Right ventricle myocardium inferior (tissue), 1 donor: Measurements from ENCODE around the gene PCDHGA5. TPM values are rescaled to one million over a fixed set of nuclear protein-coding genes. Genes with fewer than 3 reads are reported as not detected.
"Not testable (repeated sequence)": the region's sequence is repeated elsewhere in the genome, so short reads cannot be mapped to it uniquely, and the experiment has no call there.

Source experiments
- ATAC-seq: fragments of 200-7000 bp; cut with Tn5 transposase; one replicate; pipeline ENCODE4 v1.9.1; 2020; ENCODE audit warnings: mild to moderate bottlenecking, moderate library complexity
- DNase-seq: peaks from one replicate; pipeline ENCODE4 v3.0.0; 2021; ENCODE audit errors: missing footprints
- intact Hi-C: fragments of 100-400 bp; cut with DNase I; formaldehyde crosslinking; loops from one replicate; pipeline ENCODE4 v1.11.0; 2022
- total RNA-seq: library from RNA; stranded (reverse); fragmentation: NEBNext Ultra II Directional; extraction: Animal tissue kit (Norgen Biotek cat#: 25700); gene quantifications from one replicate; pipeline ENCODE4 v1.2.1, GENCODE V29; 2021
- donor health status: DM: no; HTN: yes; CAD: no; lungs with severe emphysema.

The PCDHGA5 gene
- total RNA-seq, 1 donor from 2014 or later: 5.7 TPM

DNA sequence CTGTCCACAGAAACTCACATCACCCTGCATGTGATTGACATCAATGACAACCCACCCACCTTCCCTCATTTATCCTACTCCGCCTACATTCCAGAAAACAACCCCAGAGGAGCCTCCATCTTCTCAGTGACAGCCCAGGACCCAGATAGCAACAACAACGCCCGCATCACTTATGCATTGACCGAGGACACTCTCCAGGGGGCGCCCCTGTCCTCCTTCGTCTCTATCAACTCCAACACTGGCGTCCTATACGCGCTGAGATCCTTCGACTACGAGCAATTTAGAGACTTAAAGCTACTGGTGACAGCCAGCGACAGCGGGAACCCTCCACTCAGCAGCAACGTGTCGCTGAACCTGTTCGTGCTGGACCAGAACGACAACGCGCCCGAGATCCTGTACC, 18.6 kb upstream of the PCDHGA5 start:
- ATAC-seq (no peak), DNase-seq (no peak)
- intact Hi-C loops: no loop called here

DNA sequence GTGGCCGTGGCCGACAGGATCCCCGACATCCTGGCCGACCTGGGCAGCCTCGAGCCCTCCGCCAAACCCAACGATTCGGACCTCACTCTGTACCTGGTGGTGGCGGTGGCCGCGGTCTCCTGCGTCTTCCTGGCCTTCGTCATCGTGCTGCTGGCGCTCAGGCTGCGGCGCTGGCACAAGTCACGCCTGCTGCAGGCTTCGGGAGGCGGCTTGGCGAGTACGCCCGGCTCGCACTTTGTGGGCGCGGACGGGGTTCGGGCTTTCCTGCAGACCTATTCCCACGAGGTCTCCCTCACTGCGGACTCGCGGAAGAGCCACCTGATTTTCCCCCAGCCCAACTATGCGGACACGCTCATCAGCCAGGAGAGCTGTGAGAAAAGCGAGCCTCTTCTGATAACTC, 17.9 kb upstream of the PCDHGA5 start:
- DNase-seq, intact Hi-C loops, ATAC-seq: not testable (repeated sequence)

DNA sequence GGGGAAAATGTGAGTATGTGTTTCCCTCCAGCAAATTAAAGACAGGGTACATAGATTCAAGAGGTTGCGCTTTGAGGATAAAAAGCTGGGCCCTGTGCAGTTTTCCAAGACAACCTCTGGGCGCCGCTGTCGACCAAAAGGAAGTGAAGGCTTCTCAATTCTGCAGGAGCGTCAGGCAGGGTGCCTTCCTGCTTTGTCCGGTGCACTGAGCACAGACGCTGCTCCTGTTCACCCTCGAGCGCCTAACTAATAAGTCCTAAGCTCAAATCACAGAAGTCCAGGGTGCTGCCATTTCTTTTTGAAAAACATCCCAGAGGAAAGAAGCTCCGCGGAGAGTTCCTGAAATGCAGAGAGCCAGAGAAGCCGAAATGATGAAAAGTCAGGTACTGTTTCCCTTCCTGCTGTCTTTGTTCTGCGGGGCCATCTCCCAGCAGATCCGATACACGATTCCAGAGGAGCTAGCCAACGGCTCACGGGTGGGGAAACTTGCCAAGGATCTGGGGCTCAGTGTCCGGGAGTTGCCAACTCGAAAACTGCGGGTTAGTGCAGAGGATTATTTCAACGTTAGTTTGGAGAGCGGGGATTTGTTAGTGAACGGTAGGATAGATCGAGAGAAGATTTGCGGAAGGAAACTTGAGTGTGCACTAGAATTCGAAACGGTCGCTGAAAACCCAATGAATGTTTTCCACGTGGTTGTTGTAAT, 13.9 kb upstream of the PCDHGA5 start, which contains the start of gene PCDHGB1:
TSS of gene PCDHGB1 (plus strand) at position 183 of the 703 bp plus-strand sequence. CDS start at position 345, 162 bp downstream.
- DNase-seq (no peak), ATAC-seq (peak; percentile 83)
- intact Hi-C loops: no loop called here

GRCh38 chr5:141351591-141351990, 12.4 kb upstream of the PCDHGA5 start:
- intact Hi-C loops: no loop called here
- no peak for ATAC-seq

GRCh38 chr5:141354900-141355469, 9.0 kb upstream of the PCDHGA5 start, which contains the start of gene PCDHGA4:
TSS of gene PCDHGA4 (plus strand) at chr5:141355021. CDS start at chr5:141355108, 87 bp downstream.
- intact Hi-C loops: no loop called here
- ATAC-seq (no peak), DNase-seq (no peak)

More at GRCh38 chr5:141351591-141351990, 12.4 kb upstream of the PCDHGA5 start:
- DNase-seq: no peak

DNA sequence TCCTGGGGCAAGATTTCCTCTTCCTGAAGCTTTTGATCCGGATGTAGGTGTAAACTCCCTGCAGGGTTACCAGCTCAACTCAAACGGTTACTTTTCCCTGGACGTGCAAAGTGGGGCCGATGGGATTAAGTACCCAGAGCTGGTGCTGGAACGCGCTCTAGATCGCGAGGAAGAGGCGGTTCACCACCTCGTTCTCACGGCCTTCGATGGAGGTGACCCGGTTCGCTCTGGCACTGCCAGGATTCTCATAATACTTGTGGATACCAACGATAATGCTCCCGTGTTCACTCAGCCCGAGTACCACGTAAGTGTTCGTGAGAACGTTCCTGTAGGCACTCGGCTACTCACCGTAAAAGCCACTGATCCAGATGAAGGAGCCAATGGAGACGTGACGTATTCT, 8.3 kb upstream of the PCDHGA5 start:
- no peak for ATAC-seq
- no peak for DNase-seq
- intact Hi-C loops: no loop called here

- no peak for ATAC-seq
- no peak for DNase-seq
- intact Hi-C loops: no loop called here
Observed at GRCh38 chr5:141356133-141356532, 7.8 kb upstream of the PCDHGA5 start.

- no peak for ATAC-seq
- intact Hi-C loops: no loop called here
- DNase-seq: no peak
Observed at GRCh38 chr5:141356950-141357349, 7.0 kb upstream of the PCDHGA5 start.

DNA sequence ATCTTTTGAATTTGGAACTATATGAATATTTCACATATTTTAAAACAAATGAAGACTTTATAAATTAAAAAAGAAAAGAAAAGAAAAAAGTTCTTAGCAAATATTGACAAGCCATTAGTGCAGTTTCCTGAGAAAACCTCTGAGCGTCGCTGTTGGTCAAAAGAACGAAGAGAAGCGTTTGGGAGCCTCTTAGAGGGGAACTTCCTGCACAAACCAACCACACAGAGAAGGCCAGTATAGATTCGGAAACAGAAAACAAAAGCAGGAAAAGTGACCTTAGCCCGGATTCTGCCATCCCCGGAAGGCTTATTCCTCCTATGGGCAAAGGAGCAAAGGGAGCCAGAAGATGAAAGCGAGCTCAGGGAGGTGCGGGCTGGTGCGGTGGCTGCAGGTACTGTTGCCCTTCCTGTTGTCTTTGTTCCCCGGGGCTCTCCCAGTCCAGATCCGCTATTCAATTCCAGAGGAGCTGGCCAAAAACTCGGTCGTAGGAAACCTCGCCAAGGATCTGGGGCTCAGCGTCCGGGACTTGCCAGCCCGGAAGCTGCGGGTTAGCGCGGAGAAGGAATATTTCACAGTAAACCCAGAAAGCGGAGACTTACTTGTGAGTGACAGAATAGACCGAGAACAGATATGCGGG, 4.1 kb upstream of the PCDHGA5 start, which contains the start of gene PCDHGB2:
TSS of gene PCDHGB2 (plus strand) at position 205 of the 637 bp plus-strand sequence. CDS start at position 347, 142 bp downstream.
- intact Hi-C loops: no loop called here
- ATAC-seq (peak; percentile 39), DNase-seq (no peak)

DNA sequence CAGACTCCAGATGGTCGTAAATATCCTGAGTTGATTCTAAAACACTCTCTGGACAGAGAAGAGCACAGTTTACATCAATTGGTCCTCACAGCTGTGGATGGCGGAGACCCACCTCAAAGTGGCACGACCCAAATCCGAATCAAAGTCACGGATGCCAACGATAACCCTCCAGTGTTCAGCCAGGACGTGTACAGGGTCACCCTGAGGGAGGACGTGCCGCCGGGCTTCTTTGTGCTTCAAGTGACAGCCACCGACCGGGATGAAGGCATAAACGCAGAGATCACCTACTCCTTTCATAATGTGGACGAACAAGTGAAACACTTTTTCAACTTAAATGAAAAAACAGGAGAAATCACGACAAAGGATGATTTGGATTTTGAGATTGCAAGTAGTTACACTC, 3.3 kb upstream of the PCDHGA5 start:
- ATAC-seq (no peak), DNase-seq (no peak)
- intact Hi-C loops: no loop called here

GRCh38 chr5:141362719-141363118, 1.2 kb upstream of the PCDHGA5 start:
- intact Hi-C loops: no loop called here
- no peak for DNase-seq
- no peak for ATAC-seq

DNA sequence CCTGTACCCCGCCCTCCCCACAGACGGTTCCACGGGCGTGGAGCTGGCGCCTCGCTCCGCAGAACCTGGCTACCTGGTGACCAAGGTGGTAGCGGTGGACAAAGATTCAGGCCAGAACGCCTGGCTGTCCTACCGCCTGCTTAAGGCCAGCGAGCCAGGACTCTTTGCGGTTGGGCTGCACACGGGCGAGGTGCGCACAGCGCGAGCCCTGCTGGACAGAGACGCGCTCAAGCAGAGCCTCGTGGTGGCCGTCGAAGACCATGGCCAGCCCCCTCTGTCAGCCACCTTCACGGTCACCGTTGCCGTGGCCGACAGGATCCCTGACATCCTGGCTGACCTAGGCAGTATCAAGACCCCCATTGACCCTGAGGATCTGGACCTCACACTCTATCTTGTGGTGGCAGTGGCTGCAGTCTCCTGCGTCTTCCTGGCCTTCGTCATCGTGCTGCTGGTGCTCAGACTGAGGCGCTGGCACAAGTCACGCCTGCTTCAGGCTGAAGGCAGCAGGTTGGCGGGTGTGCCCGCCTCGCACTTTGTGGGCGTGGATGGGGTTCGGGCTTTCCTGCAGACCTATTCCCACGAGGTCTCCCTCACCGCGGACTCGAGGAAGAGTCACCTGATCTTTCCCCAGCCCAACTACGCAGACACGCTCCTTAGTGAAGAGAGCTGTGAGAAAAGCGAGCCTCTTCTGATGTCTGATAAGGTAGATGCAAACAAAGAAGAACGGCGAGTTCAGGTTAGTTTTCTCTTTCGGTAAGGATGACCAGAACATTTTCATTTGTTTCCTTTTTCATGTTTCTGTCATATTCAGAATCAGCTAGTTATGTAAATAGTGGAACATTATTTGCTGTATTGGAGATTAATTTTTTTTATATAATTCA, 2.3 kb downstream of the PCDHGA5 start:
- intact Hi-C loops: no loop called here
- no peak for DNase-seq
- ATAC-seq: no peak

- DNase-seq (peak; percentile 84), ATAC-seq (peak; percentile 86)
- intact Hi-C loops: loop anchor here (5.0 kb wide), 1 partner anchor 42 kb away; the partner anchor contains the start of gene PCDHGA10
Observed at GRCh38 chr5:141369994-141370848, 6.3 kb downstream of the PCDHGA5 start, which contains the start of gene PCDHGB3. TSS of gene PCDHGB3 (plus strand) at chr5:141370242. CDS start at chr5:141370395, 153 bp downstream.

GRCh38 chr5:141371572-141372475, 7.9 kb downstream of the PCDHGA5 start:
- ATAC-seq: peak; percentile 34
- intact Hi-C loops: loop anchor here (5.0 kb wide), 1 partner anchor 40 kb away; the partner anchor contains the start of gene PCDHGA10
- no peak for DNase-seq

- ATAC-seq (no peak), DNase-seq (no peak)
- intact Hi-C loops: loop anchor here (5.0 kb wide), 1 partner anchor 39 kb away; the partner anchor contains the start of gene PCDHGA10
Observed at GRCh38 chr5:141373673-141374317, 9.8 kb downstream of the PCDHGA5 start, which contains the start of gene PCDHGA6. TSS of gene PCDHGA6 (plus strand) at chr5:141373891. CDS start at chr5:141374084, 193 bp downstream.

DNA sequence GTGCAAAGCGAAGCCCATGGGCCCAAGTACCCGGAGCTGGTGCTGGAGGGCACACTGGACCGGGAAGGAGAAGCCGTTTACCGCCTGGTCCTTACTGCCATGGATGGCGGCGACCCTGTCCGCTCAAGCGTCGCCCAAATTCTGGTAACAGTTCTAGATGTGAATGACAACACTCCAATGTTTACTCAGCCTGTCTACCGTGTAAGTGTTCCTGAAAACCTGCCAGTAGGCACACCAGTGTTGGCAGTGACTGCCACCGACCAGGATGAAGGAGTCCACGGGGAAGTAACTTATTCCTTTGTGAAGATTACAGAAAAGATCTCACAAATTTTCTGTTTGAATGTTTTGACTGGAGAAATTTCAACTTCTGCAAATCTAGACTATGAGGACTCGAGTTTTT, 10.7 kb downstream of the PCDHGA5 start:
- intact Hi-C loops: loop anchor here (1.0 to 5.0 kb wide), 2 partner anchors 21 to 38 kb away; partner anchors contain the start of gene PCDHGA10
- DNase-seq (no peak), ATAC-seq (peak; percentile 26)
